Panc1 (cell line): ENCODE data around the gene RLN3. TPM values are rescaled to one million over a fixed set of nuclear protein-coding genes. Genes with fewer than 3 reads are reported as not detected.

Experiments used
- ATAC-seq: fragments of 200-7000 bp; cut with Tn5 transposase; 2 replicates; pipeline ENCODE4 v1.9.1; 2020; ENCODE audit warnings: mild to moderate bottlenecking, moderate library complexity
- BruUV-seq: library from RNA; stranded (reverse); fragments of 400-500 nt; replicated peaks from 2 replicates; lab custom pipeline; 2021; lab: Mats Ljungman, UMichigan
- CTCF ChIA-PET: fragments of 300-600 bp; sonication (Branson Sonifier 250); formaldehyde crosslinking; loops from one replicate; lab custom pipeline; 2022; ENCODE audit warnings: antibody characterized with exemption; lab: Charles Lee
- POLR2A ChIA-PET: fragments of 300-600 bp; sonication (Branson Sonifier 250); formaldehyde crosslinking; loops from one replicate; lab custom pipeline; 2022; ENCODE audit warnings: antibody characterized with exemption; lab: Charles Lee
- DNase-seq: peaks from one replicate; pipeline ENCODE4 v3.0.0-alpha.2; 2010; ENCODE audit warnings: low read depth, low spot score
- H3K27ac ChIP-seq: 2 replicates; pipeline ENCODE4 v1.5.1; 2011; ENCODE audit warnings: mild to moderate bottlenecking, low read length, inconsistent platforms
- H3K27me3 ChIP-seq: fragments of 200-500 bp; sonication (Bioruptor generic); 2 replicates; pipeline ENCODE4 v1.6.0; 2014; ENCODE audit warnings: low read length, inconsistent platforms; ENCODE audit not compliant: control insufficient read depth, insufficient read depth
- H3K36me3 ChIP-seq: fragments of 200-500 bp; sonication (Bioruptor generic); 2 replicates; pipeline ENCODE4 v1.5.1; 2014; ENCODE audit warnings: inconsistent platforms, mild to moderate bottlenecking, low read length, moderate library complexity; ENCODE audit not compliant: control insufficient read depth, insufficient read depth
- H3K4me1 ChIP-seq: 2 replicates; pipeline ENCODE4 v1.5.1; 2011; ENCODE audit warnings: inconsistent platforms, mild to moderate bottlenecking, low read length, moderate library complexity; ENCODE audit not compliant: control insufficient read depth, insufficient read depth
- H3K4me3 ChIP-seq, 2 experiments: 2 replicates each; pipeline ENCODE4 v1.5.1; 2011 to 2012; ENCODE audit warnings: low read depth in 2 of 2, low read length in 2 of 2, mild to moderate bottlenecking in 2 of 2, inconsistent platforms in 1 of 2, moderate library complexity in 1 of 2
- H3K9me3 ChIP-seq: fragments of 200-500 bp; sonication (Bioruptor generic); 2 replicates; pipeline ENCODE4 v1.5.1; 2014; ENCODE audit warnings: low read depth, mild to moderate bottlenecking, inconsistent platforms, low read length, moderate library complexity; ENCODE audit not compliant: control insufficient read depth, insufficient read depth
- POLR2AphosphoS5 ChIP-seq: IDR thresholded peaks from 2 replicates; pipeline ENCODE4 v1.6.1; 2012; ENCODE audit warnings: mild to moderate bottlenecking, low read depth, low read length, moderate library complexity
- REST ChIP-seq, 2 experiments: IDR thresholded peaks; 2 replicates each; pipeline ENCODE4 v1.6.1; 2011 to 2012; ENCODE audit warnings: low read depth in 2 of 2, control low read depth in 1 of 2, low read length in 1 of 2, mild to moderate bottlenecking in 1 of 2, moderate library complexity in 1 of 2; ENCODE audit not compliant: insufficient read depth in 1 of 2
- SIN3A ChIP-seq: IDR thresholded peaks from 2 replicates; pipeline ENCODE4 v1.6.1; 2012; ENCODE audit warnings: low read depth, mild to moderate bottlenecking, low read length, moderate library complexity, borderline replicate concordance; ENCODE audit not compliant: insufficient read depth
- in situ Hi-C: cut with HindIII; loops from 2 replicates; pipeline ENCODE4 v1.10.0; 2016; ENCODE audit warnings: low sequenced_read_pairs, low pct_unique_long_range_greater_than_20kb
- intact Hi-C: fragments of 100-400 bp; cut with micrococcal nuclease; formaldehyde crosslinking; loops from one replicate; pipeline ENCODE4 v1.10.0; 2022; ENCODE audit not compliant: unreplicated experiment
- total RNA-seq: library from RNA; stranded (reverse); gene quantifications from one replicate; pipeline ENCODE4 v1.2.1, GENCODE V29; 2021; ENCODE audit not compliant: unreplicated experiment
- TF ChIP-seq, protein P1 (sequence below): fragments of 450-650 bp; IDR thresholded peaks from 2 replicates; pipeline ENCODE4 v1.5.1; 2017; ENCODE audit warnings: mild to moderate bottlenecking

Gene RLN3
- total RNA-seq, 1 experiment from 2014 or later, result not detected

GRCh38 chr19:14072535-14073260, 44.8 kb downstream of the RLN3 start, which contains the start of gene MISP3:
TSS of gene MISP3 (plus strand) at chr19:14072786. CDS start at chr19:14073310, 524 bp downstream.
- Histone ChIP-seq H3K4me3 (peak within 1 kb of the TSS; percentile 59 to 84), H3K9me3 (no peaks in the 10 kb centered on the region), H3K36me3 (no peaks in the 10 kb centered on the region; the same call in 1 of the 2 replicates), H3K27ac (peak within 1 kb of the TSS; percentile 71), H3K27me3 (no peaks in the 10 kb centered on the region), H3K4me1 (peaks cover 2% of the 10 kb centered on the region; the same call in 1 of the 2 replicates)
- POLR2A ChIA-PET, result no interaction called here
- in situ Hi-C loops, result no loop called here
- DNase-seq (no peak), ATAC-seq (peak; percentile 44)
- CTCF ChIA-PET, result interaction anchor here (0.7 to 1.5 kb wide), 2 partner anchors 18 to 192 kb away, joined by 3 to 6 read pairs; no protein-coding TSS in a partner anchor
- no TSS peak for BruUV-seq
- intact Hi-C loops, result no loop called here
- TF ChIP-seq REST (IDR thresholded peaks at IDR 0.05; ENCODE audit: insufficient read depth in 1 of 2, low read depth in 2 of 2, low read length in 1 of 2) (no peak), POLR2AphosphoS5 (no peak)
- TF ChIP-seq, protein P1, sequence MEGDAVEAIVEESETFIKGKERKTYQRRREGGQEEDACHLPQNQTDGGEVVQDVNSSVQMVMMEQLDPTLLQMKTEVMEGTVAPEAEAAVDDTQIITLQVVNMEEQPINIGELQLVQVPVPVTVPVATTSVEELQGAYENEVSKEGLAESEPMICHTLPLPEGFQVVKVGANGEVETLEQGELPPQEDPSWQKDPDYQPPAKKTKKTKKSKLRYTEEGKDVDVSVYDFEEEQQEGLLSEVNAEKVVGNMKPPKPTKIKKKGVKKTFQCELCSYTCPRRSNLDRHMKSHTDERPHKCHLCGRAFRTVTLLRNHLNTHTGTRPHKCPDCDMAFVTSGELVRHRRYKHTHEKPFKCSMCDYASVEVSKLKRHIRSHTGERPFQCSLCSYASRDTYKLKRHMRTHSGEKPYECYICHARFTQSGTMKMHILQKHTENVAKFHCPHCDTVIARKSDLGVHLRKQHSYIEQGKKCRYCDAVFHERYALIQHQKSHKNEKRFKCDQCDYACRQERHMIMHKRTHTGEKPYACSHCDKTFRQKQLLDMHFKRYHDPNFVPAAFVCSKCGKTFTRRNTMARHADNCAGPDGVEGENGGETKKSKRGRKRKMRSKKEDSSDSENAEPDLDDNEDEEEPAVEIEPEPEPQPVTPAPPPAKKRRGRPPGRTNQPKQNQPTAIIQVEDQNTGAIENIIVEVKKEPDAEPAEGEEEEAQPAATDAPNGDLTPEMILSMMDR, result no peak

- Histone ChIP-seq H3K4me1 (peaks cover 2% of the 10 kb centered on the region; the same call in 1 of the 2 replicates), H3K36me3 (no peaks in the 10 kb centered on the region; the same call in 1 of the 2 replicates), H3K27me3 (no peaks in the 10 kb centered on the region), H3K27ac (peak overlapping the region; percentile 81), H3K9me3 (no peaks in the 10 kb centered on the region), H3K4me3 (peak overlapping the region; percentile 59 to 84)
- DNase-seq, result no peak
- in situ Hi-C loops, result no loop called here
- ChIA-PET POLR2A (no interaction called here), CTCF (interaction anchor here (1.5 kb wide), 1 partner anchor 193 kb away, joined by 6 read pairs; no protein-coding TSS in a partner anchor)
- ATAC-seq, result peak; percentile 78
- intact Hi-C loops, result no loop called here
- no TSS peak for BruUV-seq
- TF ChIP-seq, protein P1, result peak; percentile 95
- TF ChIP-seq POLR2AphosphoS5 (no peak), SIN3A (no peak)
These were observed 45.4 kb downstream of the RLN3 start for GRCh38 chr19:14073261-14073924.
